BE2C (cell line): ENCODE data around the gene FKBP2.

Experiments used
- DNase-seq: peaks from one replicate; pipeline ENCODE4 v3.0.0-alpha.2; 2020
- H3K27me3 ChIP-seq: fragments of 250-450 bp; sonication (Bioruptor Pico); 2 replicates; pipeline ENCODE4 v1.5.1; 2020; ENCODE audit warnings: mild to moderate bottlenecking
- H3K36me3 ChIP-seq: fragments of 250-450 bp; sonication (Bioruptor Pico); 2 replicates; pipeline ENCODE4 v1.5.1; 2020; ENCODE audit warnings: mild to moderate bottlenecking
- H3K4me1 ChIP-seq: fragments of 250-450 bp; sonication (Bioruptor Pico); 2 replicates; pipeline ENCODE4 v1.5.1; 2020
- H3K4me3 ChIP-seq: 2 replicates; pipeline ENCODE4 v1.5.1; 2011; ENCODE audit warnings: low read depth, low read length
- H3K9me3 ChIP-seq: fragments of 250-450 bp; sonication (Bioruptor Pico); 2 replicates; pipeline ENCODE4 v1.5.1; 2020
- TF ChIP-seq, protein P1 (sequence below): IDR thresholded peaks from 2 replicates; pipeline ENCODE4 v1.5.1; 2012; ENCODE audit warnings: mild to moderate bottlenecking, low read depth, low read length

FKBP2 gene

DNA sequence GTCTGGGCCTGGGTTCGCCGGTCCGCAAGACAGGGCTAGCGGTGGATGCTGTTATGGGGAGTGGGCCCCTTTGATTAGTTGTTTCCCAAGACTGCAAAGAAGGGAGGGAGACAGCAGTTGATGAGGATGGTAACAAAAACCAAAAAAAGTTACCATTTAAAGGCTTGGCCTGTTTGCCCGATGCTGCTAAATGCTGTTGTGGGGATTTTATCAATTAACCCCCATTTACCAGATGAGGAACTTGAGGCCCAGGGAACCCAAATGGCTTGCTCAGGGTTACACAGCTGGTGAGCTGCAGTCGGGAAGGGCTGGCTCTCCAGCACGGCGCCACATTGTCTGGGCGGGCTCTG lies 18.3 kb upstream of the FKBP2 start:
- DNase-seq, result no peak
- Histone ChIP-seq H3K9me3 (no peaks in the 10 kb centered on the region), H3K4me1 (peaks cover 8% of the 10 kb centered on the region), H3K36me3 (no peaks in the 10 kb centered on the region), H3K4me3 (no peak overlapping the region), H3K27me3 (no peaks in the 10 kb centered on the region)
- TF ChIP-seq, protein P1, sequence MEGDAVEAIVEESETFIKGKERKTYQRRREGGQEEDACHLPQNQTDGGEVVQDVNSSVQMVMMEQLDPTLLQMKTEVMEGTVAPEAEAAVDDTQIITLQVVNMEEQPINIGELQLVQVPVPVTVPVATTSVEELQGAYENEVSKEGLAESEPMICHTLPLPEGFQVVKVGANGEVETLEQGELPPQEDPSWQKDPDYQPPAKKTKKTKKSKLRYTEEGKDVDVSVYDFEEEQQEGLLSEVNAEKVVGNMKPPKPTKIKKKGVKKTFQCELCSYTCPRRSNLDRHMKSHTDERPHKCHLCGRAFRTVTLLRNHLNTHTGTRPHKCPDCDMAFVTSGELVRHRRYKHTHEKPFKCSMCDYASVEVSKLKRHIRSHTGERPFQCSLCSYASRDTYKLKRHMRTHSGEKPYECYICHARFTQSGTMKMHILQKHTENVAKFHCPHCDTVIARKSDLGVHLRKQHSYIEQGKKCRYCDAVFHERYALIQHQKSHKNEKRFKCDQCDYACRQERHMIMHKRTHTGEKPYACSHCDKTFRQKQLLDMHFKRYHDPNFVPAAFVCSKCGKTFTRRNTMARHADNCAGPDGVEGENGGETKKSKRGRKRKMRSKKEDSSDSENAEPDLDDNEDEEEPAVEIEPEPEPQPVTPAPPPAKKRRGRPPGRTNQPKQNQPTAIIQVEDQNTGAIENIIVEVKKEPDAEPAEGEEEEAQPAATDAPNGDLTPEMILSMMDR, result no peak

- peaks cover 8% of the 10 kb centered on the region for H3K4me1 ChIP-seq
- TF ChIP-seq, protein P1, result no peak
- H3K27me3 ChIP-seq, result no peaks in the 10 kb centered on the region
- no peaks in the 10 kb centered on the region for H3K36me3 ChIP-seq
- H3K4me3 ChIP-seq, result no peak overlapping the region
- peak; percentile 58 for DNase-seq
- no peaks in the 10 kb centered on the region for H3K9me3 ChIP-seq
Measured at GRCh38 chr11:64223001-64223651, 17.8 kb upstream of the FKBP2 start.

DNA sequence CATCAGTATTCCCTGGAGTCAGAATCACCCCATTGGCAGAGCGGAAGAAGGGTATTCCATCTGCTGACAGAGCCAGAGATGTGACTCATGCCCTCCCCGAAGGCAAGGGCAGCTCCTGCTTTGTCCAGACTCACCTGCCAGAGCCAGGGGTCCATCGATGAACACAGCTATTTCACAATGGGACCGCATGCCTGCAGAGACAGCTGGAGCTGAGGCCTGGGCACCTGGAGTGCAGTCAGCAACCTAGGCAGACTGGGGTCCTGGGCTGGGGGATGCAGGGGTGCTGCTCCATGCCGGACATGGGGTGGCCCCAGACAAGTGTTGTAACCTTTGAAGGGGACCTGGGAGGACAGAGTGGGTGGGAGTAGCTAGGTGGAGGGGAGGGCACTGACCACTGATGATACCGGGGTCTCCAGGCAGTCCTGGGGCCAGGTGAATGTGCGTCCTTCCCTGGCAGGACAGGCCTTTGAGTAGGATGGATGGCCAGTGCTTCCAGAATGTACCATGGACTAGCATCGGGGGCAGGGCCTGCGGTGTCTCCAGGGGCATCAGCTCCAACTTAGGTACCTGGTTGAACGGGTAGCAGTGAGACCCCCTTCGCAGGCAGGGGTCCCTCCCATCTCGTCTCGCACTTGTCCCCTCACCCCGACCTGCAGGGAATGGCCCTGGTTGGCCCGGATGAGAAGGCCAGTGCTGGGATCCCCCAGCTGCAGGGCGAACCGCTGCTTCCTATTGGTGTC lies 16.6 kb upstream of the FKBP2 start:
- Histone ChIP-seq H3K4me1 (peaks cover 8% of the 10 kb centered on the region), H3K27me3 (no peaks in the 10 kb centered on the region), H3K9me3 (no peaks in the 10 kb centered on the region), H3K36me3 (no peaks in the 10 kb centered on the region), H3K4me3 (no peak overlapping the region)
- no peak for DNase-seq
- TF ChIP-seq, protein P1, result no peak

DNA sequence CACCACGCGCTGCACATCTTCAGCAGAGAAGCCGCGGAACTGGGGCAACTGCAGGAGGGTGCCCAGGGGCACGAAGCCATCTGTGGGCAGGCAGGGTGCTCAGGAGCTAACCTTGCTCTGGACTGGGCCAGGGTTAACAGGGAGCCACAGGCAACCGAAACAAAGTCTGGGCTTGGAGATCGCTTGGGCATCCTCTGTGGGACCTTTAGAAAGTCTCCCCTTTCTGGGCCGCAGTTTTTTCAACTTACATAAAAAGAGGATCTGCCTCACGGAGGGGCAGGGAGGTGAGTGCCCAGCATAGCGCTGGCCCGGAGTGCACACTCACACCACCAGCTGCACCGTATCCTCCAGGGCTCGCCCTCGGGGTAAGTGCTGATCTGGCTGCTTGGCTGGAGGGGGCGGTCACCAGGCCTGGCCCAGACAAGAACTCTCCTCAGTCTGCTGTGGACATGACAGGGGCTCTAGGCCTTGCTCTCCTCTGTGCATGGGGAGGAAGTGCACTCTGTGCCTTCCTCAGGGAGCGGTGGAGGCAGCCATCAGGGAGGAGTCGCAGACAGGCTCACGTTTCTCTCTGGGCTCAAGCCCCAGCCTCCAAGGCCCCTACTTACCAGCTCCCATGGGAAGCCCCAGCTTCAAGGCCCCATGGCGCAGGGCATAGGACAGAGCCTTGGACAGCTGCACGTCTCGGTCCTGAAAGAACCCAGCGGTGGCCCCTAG lies 15.8 kb upstream of the FKBP2 start:
- Histone ChIP-seq H3K4me1 (peaks cover 8% of the 10 kb centered on the region), H3K9me3 (no peaks in the 10 kb centered on the region), H3K27me3 (no peaks in the 10 kb centered on the region), H3K36me3 (no peaks in the 10 kb centered on the region), H3K4me3 (peak overlapping the region; percentile 73)
- TF ChIP-seq, protein P1, result no peak
- no peak for DNase-seq

DNA sequence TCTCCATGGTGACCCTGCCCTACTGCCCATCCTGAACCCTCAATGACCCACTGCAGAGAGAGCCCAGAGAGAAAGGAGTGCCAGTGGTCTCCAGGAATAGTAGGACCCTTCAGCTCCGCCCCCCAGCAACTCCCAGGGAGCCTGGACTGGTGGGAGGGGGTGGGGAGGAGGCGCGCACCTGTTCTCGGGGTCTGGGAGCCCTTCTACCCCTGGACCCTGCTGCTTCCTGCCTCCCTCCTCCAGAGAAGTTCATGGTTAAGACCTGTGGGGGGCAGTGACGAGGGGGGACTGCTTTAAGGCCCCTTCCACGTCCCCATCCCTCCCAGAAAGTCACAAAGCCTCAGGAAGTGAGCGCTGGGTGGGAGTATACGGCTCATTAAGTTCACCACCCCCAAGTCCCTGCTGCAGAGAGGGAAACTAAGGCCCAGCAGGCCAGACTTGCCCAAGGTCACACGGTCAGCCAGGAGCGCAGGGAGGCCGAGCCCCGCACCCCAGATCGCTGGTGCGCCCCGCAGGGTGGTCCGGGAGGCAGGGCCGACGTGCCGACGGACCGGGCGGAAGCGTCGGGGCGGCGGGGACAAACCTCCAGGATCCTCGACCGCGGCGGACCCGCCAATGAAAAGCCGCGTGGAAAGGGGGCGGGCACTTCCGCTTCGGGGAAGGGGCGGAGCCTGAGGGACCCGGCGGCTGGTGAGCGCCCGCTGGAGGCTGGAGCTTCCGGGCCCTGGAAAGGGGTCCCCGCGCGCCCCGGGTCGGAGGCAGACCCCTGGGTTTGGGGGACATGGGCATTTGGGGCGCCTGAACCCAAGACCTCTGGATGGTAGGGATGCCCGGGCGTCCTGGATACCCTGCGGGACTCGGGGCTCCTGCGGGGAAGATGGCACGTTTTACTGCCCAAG lies 15.0 kb upstream of the FKBP2 start, which contains the start of the genes NUDT22 and TRPT1:
NUDT22 (plus strand) TSS at position 667 of the 899 bp plus-strand sequence. CDS start 379 bp downstream, outside the sequence.
TRPT1 (minus strand) TSS at position 579 of the 899 bp plus-strand sequence; CDS start at position 253, 326 bp downstream.
- no peaks in the 10 kb centered on the region for H3K9me3 ChIP-seq
- no peaks in the 10 kb centered on the region for H3K27me3 ChIP-seq
- TF ChIP-seq, protein P1, result no peak
- DNase-seq, result peak; percentile 87
- H3K4me1 ChIP-seq, result peaks cover 8% of the 10 kb centered on the region
- H3K4me3 ChIP-seq, result peak within 1 kb of the TSS; percentile 73
- H3K36me3 ChIP-seq, result no peaks in the 10 kb centered on the region
